GM13976 (cell line): ENCODE measurements around the gene AAR2.

ENCODE experiments used
- DNase-seq: peaks from one replicate; pipeline ENCODE4 v3.0.0; 2012; ENCODE audit warnings: low spot score
- CTCF ChIP-seq: IDR thresholded peaks from 2 replicates; pipeline ENCODE4 v1.5.1; 2012; ENCODE audit warnings: borderline replicate concordance, mild to moderate bottlenecking; ENCODE audit not compliant: insufficient read depth; ENCODE audit errors: extremely low read depth, missing control alignments, control extremely low read depth
- in situ Hi-C: fragments of 300-500 bp; cut with MboI; formaldehyde crosslinking; loops from one replicate; pipeline ENCODE4 v1.12.0; 2022; ENCODE audit warnings: low sequenced_read_pairs, mixed read lengths, inconsistent platforms; ENCODE audit not compliant: unreplicated experiment

Gene AAR2

GRCh38 chr20:36240076-36240475 lies 3.8 kb downstream of the AAR2 start:
- in situ Hi-C loops: no loop called here
- TF ChIP-seq CTCF: no peak
- DNase-seq: no peak

- in situ Hi-C loops: no loop called here
- no peak for DNase-seq
- no peak for TF ChIP-seq CTCF
Observed at GRCh38 chr20:36241678-36242077, 5.4 kb downstream of the AAR2 start.

GRCh38 chr20:36243726-36244125 lies 7.4 kb downstream of the AAR2 start:
- in situ Hi-C loops: no loop called here
- DNase-seq: no peak
- TF ChIP-seq CTCF: no peak

GRCh38 chr20:36246401-36246800 lies 10.1 kb downstream of the AAR2 start:
- no peak for TF ChIP-seq CTCF
- in situ Hi-C loops: no loop called here
- no peak for DNase-seq

GRCh38 chr20:36248836-36249235 lies 12.6 kb downstream of the AAR2 start:
- no peak for TF ChIP-seq CTCF
- in situ Hi-C loops: no loop called here
- no peak for DNase-seq

GRCh38 chr20:36249450-36249849 lies 13.2 kb downstream of the AAR2 start:
- TF ChIP-seq CTCF: no peak
- no peak for DNase-seq
- in situ Hi-C loops: no loop called here

GRCh38 chr20:36251426-36251825 lies 15.1 kb downstream of the AAR2 start:
- TF ChIP-seq CTCF: no peak
- DNase-seq: no peak
- in situ Hi-C loops: no loop called here
